GM21423 (cell line): ENCODE measurements around the gene TCF12.
"Not testable (repeated sequence)": the region's sequence is repeated elsewhere in the genome, so short reads cannot be mapped to it uniquely, and the experiment has no call there.

Experiments
- ATAC-seq: cut with Tn5 transposase; IDR thresholded peaks from one replicate; pipeline ENCODE4 v1.9.1; 2021; ENCODE audit warnings: mild to moderate bottlenecking, moderate library complexity; ENCODE audit not compliant: unreplicated experiment

The TCF12 gene

DNA sequence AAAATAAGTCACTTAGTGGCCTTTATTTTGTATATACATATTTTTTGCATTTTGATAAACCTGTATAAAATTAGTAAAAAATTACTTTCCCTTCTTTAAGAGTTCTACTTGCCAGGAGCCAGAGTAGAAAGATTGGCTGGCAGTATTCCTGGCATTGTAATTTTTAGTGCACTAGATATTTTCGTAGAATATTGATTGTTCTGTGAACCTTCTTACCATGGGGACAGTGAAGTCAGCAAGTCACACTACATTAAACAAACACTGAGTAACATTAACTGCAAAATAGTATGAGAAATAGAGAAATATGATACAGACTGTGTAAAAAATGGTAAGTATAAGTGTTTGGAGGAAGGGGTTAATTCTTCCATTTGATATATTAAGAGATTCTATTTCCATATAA is 26.0 kb downstream of the TCF12 start:
- no peak for ATAC-seq

DNA sequence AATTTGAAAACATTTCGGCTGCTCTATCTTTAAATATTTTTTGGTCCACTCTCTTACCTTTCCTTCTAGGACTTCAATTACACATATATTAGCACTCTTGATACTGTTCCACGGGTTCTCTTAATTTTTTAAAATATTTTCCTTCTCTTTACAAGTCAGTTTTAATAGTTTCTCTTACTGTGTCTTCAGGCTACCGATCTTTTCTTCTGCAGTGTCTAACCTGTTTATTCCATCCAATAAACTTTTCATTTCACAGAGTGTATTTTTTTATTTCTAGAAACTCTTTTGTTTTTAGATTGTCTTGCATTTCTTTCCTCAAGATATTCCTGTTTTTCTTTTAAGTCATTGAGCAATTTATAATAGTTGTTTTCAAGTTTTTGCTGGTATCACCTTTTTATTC is 27.7 kb downstream of the TCF12 start:
- ATAC-seq: no peak

DNA sequence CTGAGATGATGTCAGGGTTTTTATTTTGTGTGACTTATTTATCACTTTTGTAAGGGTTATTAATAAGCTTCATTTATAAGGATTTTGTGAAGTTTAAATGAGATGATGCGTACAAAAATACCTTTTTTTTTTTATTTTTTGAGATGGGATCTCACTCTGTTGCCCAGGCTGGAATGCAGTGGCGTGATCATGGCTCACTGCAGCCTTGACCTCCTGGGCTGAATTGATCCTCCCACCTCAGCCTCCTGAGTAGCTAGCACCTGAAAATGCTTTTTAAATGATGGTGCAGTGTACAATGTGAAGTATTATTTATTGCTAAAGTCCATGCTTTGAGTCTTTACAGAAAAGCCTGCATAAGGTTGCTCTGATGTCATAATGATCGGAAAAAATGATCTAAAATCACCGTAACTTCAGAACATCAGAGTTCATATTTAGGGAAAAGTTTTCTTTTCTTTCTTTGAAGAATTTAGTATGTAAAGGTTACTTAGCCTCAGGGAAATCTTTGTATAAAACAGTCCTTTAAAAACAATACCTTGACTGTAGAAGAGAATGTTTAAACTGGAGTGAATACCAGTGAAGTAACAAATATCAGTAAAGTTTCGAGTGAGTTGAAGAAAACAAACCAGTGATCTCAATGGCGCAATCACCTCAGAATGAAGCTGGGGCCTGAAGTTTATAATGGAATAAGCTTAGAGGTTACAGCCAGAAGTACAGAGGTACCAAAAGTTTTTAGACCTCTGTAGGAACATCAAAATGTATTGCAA is 29.7 kb downstream of the TCF12 start:
- ATAC-seq: no peak

DNA sequence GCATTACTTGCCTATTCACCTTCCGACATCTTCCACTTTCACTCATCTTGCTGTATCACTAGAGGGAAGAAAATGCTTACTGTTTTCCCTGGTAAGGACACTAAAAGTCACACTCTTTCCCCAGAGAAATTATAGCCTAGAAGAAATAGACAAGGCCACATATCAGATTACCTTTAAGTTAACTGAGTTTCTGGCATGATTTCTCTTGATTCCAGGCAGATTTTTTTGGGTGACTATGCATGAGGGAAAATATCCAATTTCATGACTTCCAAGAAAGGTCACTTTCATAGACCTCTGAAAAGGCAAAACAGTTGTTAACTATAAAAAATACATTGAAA is 30.3 kb downstream of the TCF12 start:
- ATAC-seq: no peak

DNA sequence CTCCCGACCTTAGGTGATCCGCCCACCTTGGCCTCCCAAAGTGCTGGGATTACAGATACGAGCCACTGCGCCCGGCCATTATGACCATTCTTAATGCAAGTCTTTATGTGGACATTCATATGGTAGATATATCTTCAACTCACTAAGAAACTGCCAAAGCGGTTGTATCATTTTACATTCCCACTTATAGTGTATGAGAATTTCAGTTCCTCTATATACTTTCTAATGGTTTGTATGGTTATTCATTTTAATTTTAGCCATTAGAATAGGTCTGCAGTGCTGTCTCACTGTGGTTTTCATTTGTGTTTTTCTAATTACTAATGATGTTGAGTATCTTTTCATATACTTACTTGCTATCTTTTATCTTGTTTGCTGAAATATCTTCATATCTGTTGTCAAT is 32.5 kb downstream of the TCF12 start:
- ATAC-seq: peak; percentile 97

- no peak for ATAC-seq
Measured at GRCh38 chr15:56953790-56954189, 35.3 kb downstream of the TCF12 start.

- ATAC-seq: not testable (repeated sequence)
Measured at GRCh38 chr15:56955011-56955410, 36.6 kb downstream of the TCF12 start.

DNA sequence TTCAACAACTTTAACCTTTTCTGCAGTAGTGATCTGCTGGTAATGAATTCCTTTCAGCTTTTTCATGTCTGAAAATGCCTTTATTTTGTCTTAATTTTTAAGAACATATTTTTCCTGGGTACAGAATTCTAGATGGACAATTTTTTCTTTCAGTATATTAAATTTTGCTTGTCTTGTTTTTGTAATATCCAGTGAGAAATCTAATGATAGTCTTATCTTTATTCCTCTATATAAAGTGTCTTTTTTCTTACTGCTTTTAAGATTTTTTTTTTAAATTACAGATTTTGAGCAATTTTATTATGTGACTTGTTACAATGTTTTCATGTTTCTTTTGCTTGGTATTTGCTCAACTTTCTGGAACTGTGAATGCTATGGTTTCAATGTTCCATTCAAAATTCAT is 38.1 kb downstream of the TCF12 start:
- no peak for ATAC-seq

DNA sequence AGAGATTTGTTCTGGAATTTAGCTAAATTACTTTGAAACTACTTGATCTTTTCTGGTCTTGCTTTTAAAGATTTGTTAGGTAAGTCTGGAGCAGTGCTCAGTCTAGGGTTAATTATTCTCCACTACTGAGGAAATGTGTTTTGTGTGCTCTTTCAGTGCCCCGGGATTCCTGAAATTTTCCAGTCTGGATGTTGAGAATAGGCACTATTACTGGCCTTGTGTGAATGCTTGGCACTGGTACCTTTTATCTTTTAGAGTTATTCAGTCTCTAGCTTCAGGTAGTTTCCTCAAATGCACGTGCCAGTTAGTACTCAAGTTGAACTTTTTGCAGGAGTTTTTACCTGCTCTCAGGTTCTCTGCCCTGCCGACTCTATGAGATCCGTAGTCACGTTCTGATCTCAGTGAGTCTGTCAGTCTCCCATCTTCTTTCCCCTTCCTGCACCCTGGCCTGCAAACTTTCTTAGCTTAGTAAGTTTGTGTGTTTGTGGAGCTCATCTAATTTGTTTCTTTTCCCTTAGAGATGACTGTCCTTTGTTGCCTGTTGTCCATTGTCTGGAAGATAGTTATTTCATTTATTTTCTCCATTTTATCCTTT is 39.5 kb downstream of the TCF12 start:
- no peak for ATAC-seq

DNA sequence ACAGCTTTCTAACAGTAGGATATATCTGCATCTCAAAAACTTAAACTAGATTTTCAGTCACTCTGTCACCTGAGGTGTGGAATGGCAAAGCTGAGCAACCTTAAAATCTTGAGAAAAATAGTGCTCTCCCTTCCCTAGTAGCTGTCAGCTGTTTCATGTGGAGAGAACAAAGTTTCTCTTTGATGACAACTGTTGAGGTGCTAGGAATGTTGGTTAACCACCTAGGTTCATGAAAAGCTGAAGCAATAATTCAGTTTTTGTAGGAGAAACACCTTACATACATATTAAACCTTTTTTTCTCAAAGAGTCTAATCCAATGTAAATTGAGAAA is 40.8 kb downstream of the TCF12 start:
- ATAC-seq: no peak

GRCh38 chr15:56960116-56960515 is 41.7 kb downstream of the TCF12 start:
- no peak for ATAC-seq

- no peak for ATAC-seq
Measured at GRCh38 chr15:56963126-56963525, 44.7 kb downstream of the TCF12 start.

DNA sequence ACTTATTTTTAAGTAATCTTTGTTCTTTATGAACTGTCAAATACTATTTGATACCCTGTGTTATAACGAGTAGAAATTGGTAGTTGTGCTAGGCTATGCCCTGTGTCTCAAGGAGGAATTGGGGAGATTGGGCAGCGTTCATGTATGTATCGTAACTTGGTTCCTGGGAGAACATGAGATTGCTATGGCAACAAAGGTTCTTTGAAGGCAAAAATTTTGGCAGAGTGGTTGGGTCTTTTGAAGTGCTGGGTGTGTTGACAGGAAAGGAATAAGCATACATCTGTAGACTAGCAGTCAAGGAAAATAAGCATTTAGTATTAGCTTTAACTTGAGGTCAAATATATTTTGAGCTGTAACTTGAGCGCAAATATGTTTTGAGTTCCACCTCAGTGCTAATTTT is 45.3 kb downstream of the TCF12 start:
- no peak for ATAC-seq

DNA sequence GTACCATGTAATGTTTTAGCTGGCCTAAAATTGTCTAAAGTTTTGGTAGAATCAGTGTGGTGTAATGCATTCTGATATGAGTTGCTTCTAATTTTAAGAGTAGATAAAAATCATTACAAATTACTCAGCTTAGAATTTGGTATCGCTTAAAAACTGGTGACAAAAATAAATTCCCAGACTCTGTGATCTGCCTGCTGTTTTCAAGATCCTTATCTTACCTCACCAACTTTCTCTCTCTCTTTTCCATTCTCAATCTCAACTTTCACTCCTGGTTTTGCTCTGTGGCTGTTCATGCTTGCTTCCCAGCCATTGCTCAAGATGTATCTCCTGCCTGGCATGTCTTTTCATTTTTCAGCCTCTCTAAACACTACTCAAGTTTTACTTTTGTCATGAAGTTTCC is 45.7 kb downstream of the TCF12 start:
- ATAC-seq: no peak

- no peak for ATAC-seq
Measured at GRCh38 chr15:56965231-56966013, 47.0 kb downstream of the TCF12 start.

DNA sequence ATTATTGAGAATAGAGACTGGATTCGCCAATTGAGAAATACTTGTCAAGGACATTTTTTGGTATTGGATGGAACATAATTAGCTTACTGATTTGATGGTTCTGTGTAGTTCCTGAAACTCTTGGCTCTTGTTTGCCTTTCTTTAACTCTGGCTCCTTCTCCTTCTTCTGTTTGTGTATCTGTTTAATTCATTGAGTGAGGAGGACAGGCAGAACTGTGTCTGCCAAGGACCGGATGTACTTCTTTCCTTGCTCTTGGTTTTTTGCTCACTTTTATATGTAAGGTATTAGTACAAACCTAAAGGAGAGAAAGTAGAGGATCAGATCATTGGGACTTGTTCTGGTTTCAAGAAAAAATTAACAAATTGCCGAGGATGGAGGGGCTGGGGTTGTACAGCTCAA is 48.9 kb downstream of the TCF12 start:
- ATAC-seq: no peak

- no peak for ATAC-seq
Measured at GRCh38 chr15:56968256-56968655, 49.8 kb downstream of the TCF12 start.

- no peak for ATAC-seq
Measured at GRCh38 chr15:56968821-56969220, 50.4 kb downstream of the TCF12 start.

- ATAC-seq: no peak
Measured at GRCh38 chr15:56969265-56969895, 50.9 kb downstream of the TCF12 start.

GRCh38 chr15:56971571-56971970 is 53.1 kb downstream of the TCF12 start:
- ATAC-seq: no peak

DNA sequence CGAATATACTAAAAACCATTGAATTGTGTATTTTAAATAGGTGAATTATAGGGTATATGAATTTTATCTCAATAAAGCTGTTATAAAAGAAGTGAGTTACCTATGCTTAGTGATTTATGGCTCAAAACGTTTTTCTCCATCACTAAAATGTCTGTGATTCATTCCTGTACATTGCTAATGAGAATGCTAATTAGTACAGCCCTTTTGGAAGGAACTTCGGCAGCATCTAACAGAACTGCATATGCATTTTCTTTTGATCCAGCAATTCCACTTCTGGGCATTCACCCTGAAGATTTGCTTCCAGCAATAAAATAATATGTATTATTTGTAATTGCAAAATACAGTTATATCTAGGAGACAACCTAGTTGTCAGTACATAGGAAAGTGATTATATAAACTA is 53.6 kb downstream of the TCF12 start:
- ATAC-seq: no peak

GRCh38 chr15:56972426-56972825 is 54.0 kb downstream of the TCF12 start:
- no peak for ATAC-seq
